ENCODE results near the gene PCSK6.

The PCSK6 gene

DNA sequence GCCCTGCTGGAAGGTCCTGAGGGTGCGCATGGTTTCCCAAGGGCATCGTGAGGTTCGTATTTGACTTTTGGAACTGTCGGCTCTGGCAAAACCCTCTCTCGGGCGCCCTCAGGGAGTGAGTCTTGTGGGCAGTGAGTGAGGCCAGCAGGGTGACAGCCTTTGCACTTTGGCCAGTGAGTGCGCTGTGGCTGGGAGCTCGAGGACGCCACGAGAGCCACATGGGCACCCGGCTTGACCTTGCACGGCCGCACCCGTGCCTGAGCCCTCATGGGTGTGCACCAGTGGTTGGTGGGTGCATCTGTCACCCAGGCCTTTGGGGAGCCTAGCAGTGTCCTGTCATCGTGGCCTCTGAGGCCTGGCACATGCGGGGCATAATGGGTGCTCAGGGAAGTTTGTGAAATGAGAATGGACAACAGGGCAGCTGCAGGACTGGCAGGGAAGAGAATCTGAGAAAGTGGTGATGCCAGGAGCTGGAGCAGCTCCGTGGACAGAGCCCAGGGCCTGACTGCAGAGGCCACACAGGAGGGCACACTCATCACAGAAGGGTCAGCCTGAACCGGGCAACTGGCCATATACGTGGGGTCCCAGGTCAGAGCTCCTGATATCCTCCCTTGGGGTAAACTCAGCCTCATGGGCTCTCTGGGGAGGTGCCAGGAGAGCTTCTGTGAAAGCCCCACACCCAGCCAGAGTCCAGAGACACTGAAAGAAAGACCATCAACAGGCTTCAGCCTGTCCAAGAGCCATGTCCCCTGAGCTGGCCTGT is 164.1 kb downstream of the PCSK6 start:
- no peak for DNase-seq

DNA sequence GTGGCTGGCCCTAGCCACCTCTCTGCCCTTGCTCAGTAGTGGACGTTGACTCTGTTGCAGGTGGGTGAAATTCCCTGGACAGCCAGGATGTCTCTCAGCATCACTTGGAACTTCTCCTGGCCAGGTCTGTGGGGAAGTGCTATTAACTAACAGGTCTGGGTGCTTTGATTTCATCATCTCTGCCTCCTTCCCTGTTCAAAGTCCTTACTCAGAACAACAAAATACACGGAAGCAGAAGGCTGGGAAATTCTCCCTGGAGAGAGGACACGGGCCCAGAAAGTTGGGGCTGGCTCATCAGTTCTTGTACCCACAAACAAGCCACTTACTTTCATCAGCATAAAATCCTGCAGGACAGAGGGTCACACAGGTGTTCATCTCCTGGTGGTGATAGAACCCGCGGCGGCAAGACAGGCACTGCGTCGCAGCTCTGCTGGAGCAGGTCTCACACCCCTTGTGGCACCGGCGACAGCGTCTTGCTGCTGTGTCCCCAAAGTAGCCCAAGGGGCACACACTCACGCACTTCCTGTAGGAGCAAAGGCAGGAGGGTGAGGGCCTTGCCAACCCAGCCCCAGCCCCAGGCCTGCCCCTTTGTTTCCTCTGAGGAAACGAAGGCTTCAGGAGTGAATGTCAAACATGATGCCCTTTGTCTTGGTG is 164.9 kb downstream of the PCSK6 start:
- no peak for DNase-seq

DNA sequence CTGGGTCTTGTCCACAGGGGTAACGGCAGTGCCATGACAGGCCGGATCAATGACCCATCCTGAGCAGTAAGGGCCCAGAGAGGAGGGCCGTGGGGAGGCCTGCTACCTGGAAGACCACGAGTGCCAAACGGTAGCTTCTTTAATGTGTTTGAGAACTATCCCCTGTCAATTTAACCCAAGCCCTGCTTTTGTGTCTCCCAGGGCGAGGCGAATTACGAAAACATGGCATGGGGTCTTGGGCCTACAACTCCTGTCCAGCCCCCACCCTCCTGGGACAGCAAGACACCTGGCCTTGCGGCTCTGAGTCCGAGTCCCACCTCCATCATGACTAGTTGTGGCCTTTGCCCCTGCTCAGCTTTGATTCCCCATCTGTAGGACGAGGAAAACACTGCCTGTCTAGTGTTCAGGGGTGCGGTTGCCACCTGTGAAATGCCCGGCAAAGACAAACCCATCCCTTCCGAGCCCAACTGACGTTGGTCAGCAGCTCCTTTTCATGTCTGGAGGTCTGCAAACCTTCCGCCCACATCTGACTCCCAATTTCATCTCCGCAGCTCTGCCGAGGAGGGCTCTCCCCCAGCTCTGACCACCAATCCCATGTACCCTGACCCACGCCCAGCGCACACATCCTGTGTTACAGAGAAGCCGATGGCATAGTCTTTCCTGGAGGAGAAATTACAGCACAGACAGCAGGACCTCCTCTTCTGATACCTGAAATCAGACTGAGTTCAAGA is 165.5 kb downstream of the PCSK6 start:
- no peak for DNase-seq

DNA sequence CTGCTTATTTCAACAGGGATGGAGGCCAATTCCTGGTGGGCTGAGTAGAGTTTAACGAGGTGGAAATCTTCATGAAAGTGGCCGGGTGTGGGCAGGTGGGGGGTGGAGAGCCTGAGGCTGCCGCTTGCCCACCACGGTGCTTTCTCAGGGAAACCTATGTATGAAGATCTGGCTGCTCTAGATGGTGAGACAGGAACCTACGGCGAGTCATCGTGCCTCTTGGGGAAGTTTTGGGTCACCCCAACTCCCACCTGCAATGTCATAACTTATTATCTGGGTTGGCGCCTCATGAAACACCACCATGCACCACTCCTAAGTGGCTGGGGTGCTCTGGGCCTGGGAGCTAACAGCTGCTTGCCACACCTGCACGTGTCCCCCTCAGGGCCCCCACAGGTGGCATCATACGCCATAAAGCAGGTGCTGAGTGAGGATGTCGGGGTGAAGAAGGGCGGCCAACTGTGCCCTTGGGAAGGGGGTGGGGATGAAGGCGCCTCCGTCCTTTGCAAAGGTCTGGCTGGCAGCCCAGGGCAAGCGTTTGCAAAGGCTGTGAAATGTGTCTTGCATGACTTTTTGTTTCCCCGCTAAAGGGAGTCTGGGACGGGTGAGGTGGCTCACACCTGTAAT is 166.5 kb downstream of the PCSK6 start:
- DNase-seq, result no peak

DNA sequence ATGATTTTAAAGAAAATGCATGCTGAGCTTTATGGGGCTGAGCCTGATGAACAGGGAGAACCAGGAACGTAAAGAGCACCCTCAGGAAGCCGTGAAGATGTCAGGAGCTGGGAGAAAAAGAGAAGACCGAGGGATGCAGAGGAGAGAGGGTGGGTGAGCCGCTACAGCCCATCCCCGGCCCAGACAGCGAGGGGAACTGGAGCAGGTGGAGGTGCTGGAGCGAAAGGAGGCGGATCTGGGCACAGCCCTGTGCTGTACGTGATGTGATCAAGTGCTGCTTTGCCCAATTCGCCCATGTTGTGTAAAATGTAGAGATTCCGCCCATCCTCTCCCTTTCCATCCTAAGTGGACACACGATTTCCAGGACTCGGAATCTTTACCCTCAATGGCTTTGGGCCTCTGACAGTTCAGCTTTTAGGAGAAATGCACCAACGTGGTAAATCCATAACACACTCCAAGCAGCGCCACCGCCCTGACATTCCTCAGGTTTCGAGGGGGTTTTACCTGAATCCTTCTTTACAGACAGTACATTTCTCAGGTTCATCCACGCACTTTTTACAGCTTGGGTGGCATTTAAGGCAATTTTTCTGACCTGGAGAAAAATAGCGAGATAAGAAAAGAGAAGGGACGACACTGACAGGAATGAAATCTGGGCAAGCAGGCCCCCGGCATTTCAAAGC is 167.4 kb downstream of the PCSK6 start:
- no peak for DNase-seq

DNA sequence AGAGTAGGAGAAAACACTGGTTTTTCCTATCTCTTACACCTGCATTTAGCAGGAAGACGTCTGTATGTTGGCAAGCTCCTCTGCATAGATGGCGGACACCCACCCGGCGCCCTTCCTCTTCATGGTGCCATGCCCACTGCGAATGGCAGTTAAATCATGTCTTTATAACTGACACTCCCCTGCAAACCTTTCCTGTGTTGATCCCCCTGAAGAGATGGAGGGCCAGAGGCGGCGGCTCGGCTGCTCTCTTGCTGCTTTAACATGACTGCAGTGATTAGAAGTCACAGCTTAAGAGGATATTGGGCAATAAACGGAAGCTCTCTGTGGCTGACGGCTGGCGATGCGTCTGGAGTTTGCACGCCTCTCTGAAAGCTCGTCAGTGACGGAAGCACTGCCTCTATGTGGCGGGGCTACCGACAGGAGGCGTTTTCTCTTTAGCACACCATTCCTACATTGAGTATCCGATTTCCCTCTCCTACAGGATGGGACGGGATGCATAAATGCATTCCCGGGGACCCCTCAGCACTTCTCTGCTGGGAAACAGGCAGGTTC is 168.9 kb downstream of the PCSK6 start:
- DNase-seq, result peak; percentile 31

DNA sequence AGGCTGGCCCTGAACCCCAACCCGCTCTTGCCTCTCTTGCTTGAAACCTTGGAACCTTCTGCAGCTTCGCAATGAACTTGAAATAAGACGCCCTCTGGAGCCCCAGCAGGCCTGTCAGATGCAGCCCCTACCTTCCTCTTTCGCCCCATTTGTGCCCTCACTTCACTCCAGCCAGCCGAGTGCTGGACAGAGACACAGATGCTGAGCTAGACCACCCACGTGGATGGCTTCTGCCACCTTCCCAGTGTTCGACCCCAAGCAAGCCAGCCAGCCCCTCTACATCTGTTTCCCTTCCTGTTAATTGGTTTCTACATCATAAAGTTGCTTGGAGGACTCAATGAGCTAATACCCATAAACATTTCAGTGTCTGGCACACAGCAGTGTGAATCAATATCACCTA is 170.7 kb downstream of the PCSK6 start:
- no peak for DNase-seq

DNA sequence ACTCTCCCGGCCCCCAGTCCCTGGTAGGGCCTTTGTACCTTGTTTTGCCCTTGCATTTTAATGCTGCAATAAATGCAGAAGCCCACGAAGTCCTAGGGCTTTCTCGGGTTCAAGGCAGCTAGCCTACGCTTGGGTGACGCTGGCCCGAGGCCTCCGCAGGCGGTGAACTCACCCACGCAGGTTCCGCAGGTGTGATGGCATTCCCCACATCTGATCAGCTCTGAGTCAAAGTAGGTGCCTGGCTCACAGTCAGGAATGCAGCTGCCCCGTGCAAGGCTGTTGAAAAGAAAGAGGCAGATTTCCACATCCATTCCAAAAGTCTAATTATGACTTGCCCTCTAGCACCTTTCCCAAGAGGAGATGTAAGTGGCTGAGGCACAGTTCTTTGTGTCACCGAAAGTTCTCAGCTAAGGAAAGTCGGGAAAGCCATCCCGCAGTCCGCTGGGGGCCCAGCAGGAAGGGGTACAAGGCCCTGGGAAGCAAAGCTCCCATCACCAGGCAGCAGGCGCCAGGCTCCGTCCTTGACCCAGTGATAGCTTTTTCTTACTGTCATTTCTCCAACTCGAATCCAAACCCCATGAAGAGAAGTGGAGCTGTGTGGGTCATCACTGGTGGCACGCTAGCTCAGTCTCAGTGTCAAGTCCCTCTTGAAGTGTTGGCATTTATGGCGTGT is 171.2 kb downstream of the PCSK6 start:
- no peak for DNase-seq

DNA sequence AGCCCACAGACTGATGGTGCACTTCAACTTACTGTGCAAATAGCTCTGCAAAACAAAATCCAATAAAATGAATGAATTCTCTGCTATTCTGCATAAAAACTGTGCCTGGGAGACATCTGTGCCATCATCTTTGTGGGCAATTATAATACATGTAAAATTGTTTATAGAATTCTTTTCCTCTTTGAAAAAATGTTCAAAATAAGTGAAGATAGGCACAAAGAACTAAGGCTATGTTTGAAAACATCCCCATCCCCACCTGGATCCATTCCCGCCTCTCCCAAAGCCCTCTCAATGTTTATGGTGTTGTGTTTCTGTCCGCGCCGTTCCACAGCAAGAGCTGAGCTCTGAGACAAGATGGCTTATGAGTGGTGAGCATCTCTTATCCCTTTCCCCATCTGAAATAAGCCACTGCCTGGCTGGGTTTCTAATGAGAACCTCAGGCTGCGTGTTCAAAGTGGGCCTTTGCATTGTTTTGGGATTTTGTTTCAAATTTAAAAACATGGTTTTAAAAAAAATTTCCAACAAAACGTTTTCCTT is 172.1 kb downstream of the PCSK6 start:
- DNase-seq, result no peak

DNA sequence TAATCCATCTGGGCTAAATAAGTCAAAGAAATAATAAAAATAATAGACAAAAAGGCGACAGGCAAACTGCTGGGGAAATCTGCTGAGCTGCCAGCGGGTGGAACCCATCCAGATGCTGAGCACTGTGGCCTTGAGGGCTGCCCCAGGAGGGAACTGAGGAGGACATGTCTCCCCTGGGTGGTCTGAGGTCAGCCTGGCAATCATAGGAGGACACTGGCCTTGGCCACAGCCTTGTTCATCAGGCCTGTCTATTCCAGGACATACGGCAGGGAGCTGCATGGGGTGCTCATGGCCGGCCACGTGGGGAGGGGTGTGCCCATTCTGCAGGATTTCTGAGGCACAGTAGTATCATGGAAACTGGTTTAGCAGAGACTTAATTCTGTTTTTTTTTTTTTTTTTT is 173.0 kb downstream of the PCSK6 start:
- DNase-seq, result no peak

DNA sequence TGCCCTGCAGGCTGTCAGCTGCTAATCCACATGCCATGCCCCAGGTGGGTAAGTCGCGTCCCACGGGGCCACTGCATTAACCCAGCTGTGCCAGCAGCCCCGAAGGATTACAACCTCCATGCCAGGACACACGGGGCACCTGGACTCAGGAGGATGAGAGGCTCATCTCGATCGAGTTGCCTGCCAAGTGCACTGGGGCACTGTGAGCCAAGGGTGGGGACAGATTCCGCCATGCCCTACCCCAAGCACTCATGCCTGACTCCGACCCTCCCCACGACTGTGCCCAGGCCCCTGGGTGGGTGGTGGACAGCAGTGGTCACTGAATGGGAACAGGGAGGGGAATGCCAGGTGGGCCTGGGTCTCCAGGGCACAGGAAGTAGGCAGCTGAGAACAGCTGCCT is 173.8 kb downstream of the PCSK6 start:
- DNase-seq, result no peak

DNA sequence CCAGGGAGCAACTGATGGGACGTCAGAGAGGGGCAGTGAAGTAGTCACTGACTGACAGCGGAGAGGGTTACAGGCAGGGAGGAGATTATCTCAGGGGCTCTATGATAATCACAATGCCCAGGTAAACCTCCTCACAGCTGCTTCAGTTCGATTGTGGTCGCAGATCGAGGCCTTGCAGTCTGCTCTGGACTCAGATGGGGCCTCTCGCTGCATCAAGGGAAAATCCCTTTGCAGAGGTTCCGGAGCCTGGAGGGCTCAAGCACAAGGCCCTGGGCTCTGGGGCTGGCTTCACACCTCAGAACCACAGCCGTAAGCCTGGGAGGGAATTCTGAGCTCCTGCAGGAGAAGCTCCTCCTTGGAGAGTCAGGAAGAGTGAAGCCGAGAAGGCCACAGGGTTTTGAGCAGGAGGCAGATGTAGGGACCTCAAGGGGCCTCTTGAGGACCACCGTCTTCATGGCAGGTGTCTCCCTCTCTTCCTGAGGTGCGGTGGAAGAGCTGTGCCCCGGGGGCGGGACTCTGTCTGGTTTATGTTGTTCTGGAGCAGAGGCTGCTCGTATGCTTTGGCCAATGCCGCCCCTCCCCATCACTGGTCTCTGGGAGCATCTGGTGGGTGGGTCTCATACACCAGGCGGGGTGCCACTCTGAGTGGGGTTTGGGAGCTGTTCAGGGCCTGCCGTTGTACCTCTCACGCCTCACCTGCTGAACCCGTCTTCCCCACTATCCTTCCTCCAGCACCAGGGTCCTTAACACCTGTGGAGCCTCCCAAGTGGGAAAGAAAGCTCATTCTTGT is 175.0 kb downstream of the PCSK6 start:
- no peak for DNase-seq

DNA sequence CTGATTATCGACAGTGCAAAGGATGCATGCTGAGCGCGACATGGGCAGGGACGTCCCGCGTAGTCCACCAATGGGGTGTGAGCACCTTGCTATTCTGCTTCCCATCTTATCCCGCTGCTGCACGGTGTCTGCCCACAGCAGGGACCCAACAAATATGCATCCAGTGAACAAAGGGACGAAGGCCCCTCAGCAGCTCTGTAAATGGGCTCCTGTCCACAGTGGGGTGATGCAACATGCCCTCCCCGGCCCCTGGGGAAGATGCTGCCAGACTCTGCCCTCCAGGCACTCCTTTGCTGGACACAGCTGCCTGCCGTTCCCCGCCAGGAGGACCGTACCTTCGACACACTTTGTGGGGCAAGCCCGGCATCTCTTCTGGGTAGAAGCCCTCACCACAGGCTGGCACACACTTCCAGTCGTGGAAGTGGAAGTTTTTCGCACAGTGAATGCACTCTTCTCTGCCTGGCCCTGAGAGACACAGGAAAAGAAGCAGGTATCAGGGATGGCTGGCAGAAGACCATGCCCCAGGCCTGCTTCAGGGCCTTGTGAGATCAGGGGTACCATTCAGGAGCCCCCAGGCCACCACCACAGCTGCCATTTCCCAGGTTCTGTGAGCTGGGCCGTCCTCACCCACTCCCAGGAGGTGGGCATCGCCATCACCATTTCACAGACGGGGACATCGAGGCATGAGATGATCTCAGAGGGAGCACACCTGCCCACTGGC is 176.3 kb downstream of the PCSK6 start:
- no peak for DNase-seq

DNA sequence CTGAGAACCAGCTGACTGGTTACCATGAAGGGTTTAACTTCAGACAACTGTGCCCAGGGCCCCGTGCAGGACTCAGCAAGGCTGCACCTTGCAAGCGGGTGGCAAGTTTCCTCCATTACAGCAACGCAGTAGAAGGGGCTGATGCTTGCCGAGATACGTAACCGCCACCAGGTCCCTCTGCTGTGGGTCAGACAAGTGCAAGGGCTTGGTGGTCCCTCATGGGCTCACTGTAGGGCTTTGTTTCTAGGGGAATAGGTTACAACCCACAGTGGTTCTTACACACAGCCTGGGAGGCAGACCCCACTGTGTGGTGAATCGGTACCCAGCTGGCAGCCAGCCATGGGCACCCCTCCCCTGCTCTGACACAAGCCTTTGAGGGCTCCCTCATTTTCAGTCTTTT is 179.0 kb downstream of the PCSK6 start:
- DNase-seq, result no peak

DNA sequence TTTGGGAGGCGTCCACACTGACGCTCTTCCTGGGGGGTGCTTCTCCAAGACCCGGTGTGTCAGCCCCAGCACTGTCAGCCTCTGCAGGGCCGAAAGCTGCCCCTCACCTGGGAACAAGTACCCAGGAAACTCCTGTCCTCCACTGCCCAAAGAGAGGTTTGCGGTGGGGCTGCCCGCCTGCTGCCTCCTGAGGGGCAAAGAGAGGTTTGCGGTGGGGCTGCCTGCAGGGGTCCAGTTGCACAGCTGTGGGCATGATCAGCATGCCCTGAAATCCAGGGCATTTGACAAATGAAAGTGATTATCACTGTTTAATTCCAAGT is 179.4 kb downstream of the PCSK6 start:
- DNase-seq, result no peak

DNA sequence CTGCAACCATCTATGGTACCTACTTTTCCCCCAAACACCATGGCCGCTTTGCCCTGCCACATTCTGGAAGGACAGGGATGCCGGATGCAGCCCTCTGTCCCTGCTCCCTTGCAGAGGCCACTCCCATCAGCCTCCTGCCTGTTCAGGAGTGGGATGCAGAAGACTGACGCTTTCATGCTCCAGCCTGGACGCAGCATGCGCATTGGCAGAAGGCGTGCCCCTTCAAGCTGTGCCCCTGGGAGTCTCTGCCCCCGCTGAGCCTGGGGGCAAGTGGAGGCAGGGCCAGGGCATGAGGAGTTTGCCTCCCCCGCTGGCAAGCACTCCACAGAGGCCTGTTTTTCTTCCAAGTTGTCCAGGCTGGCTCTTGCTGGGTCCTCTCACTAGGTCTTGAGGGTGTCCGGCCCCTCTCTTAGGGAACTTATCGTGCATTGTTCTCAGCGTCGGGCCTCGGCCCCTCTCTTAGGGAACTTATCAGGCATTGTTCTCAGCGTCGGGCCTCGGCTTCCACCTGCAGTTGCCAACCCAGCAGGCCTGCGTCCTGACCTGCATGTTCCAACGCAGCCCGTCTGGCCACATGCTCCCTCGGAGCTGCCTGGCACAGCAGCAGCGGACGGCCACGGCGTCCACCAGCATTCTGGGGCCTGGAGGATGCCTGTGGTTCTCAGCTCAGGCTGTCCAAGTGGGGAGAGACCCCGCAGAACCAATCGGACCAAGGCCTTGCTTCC is 179.9 kb downstream of the PCSK6 start:
- DNase-seq, result no peak

DNA sequence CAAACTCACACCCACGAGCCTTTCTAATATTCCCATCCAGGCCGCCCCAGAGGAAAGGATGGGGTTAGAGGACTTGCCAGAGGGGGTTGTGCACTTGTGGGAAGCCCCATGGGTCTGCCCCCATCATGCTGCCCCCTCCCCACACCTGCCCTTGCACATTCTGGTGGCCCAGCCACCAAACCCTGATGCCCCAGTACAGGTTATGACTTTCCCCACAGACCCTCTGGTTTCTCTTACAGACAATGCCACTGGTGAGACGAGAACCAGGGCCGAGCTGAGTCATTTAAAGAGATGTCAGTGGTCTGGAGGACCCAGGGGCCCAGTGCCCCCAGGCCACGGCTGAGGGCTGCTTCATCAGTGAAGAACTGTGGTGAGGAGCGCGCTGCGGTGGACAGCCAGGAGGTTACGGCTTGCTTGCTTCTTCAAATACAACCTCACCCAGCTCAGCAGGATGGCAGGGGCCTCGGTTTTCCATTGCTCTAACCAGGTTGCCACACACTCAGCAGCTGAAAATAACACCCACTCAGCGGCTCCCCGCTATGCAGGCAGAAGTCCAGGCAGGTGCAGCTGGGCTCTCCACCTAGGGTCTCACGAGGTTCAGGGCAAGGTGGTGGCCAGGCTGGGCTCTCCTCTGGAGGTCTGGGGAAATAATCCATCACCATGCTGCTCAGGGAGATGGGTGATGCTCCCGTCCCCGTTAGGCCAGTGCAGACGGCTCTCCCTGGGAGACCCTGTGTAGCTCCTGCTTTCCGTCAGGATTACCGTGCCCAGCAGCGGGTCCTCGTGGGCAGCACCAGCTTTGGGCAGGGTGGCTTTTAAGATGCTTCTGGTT is 180.7 kb downstream of the PCSK6 start:
- no peak for DNase-seq

DNA sequence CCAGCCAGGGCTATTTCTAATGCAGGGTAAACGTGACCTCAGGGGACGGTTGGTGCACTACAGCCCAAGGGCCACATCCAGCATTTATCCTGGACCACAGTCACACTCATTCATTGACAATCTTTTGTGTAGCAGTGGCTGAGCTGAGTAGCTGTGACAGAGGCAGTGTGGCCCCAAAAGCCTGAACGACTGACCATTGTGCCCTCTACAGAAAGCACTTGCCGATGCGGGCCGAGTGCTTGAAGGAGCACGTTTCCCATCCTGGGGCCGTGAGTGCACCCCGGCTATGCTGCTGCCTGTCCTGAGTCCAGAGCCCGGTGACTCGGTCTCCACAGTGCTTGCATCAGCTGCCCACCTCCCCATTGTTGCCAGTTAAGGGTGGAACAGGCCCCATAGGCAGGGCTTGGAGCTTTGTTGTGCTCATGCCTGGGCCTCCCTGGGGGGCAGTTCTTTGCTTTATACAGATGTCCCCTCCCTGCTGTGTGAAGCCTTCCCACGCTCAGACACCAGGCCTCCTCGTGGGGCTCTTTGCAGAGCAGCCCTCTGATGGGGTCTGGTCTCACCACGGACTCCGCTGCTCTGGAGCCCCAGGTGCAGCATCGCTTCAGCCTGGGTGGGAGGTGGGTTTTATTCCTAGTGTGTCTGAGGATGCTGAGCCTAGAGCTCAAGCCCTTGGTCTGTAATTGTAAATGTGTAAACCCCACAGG is 181.5 kb downstream of the PCSK6 start:
- DNase-seq, result no peak

All from right kidney (tissue), 1 donor.